ENCODE measurements around the gene GDA. TPM values are rescaled to one million over a fixed set of nuclear protein-coding genes. Genes with fewer than 3 reads are reported as not detected.

GDA gene
- total RNA-seq, 4 donors from 2014 or later: 1.2 to 89.9 (median 55.9) TPM

DNA sequence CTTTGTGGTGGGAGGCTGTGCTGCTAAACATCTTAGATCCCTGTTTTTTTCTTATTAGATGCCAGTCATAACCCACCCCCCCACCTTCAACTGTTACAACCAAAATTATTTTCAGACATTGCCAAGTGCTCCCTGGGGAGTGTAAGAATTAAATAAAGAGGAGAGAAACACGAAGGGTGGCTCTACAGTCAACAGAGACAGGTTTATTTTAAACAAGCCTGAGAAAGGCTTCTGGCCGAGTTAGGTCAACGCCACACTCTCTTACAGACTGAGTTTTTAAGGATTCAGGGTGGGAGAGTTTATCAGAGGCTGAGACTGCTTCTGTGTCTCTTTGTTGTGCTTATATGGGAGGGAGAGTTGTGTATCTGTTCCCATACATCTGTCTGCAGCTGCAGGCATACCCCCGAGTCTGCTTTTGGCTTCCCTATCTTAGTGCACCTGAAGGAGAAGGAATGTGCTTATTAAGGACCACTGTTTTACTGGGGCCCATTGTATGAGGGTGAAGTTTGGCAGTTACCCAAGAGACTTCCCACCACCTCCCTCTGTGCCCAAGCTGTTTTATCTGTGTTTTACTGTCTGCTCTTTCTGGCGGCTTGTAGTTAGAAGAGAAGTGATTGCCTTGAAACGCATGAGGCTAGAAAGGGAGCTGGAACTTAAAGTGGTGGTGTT is 11.4 kb upstream of the GDA start:
- H3K36me3 ChIP-seq: no peaks in the 10 kb centered on the region
- TF ChIP-seq POLR2AphosphoS5 (IDR thresholded peaks at IDR 0.05): no peak
- no peak for TF ChIP-seq EP300 (IDR thresholded peaks at IDR 0.05; ENCODE audit: low read depth)
- TF ChIP-seq, protein P1, sequence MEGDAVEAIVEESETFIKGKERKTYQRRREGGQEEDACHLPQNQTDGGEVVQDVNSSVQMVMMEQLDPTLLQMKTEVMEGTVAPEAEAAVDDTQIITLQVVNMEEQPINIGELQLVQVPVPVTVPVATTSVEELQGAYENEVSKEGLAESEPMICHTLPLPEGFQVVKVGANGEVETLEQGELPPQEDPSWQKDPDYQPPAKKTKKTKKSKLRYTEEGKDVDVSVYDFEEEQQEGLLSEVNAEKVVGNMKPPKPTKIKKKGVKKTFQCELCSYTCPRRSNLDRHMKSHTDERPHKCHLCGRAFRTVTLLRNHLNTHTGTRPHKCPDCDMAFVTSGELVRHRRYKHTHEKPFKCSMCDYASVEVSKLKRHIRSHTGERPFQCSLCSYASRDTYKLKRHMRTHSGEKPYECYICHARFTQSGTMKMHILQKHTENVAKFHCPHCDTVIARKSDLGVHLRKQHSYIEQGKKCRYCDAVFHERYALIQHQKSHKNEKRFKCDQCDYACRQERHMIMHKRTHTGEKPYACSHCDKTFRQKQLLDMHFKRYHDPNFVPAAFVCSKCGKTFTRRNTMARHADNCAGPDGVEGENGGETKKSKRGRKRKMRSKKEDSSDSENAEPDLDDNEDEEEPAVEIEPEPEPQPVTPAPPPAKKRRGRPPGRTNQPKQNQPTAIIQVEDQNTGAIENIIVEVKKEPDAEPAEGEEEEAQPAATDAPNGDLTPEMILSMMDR (IDR thresholded peaks at IDR 0.05): no peak
- TF ChIP-seq POLR2A (IDR thresholded peaks at IDR 0.05): no peak
- H3K4me1 ChIP-seq: peaks cover 0 to 3% (median 0%) of the 10 kb centered on the region in 4 donors
- no peaks in the 10 kb centered on the region for H3K27me3 ChIP-seq
- intact Hi-C loops (cut with DNase I; ENCODE audit: low total_unique reads): no loop called here
- no peak for DNase-seq
- in situ Hi-C loops (cut with MboI; ENCODE audit: low pct_ligation_motif_present in 1 of 4, low pct_unique_long_range_greater_than_20kb in 1 of 4, low sequenced_read_pairs in 3 of 4): no loop called here
- no peak overlapping the region for H3K4me3 ChIP-seq
- H3K9me3 ChIP-seq: no peaks in the 10 kb centered on the region
- H3K27ac ChIP-seq: no peak overlapping the region
- 86 to 96% methylated on average over 6 of the region's 6 CpGs for WGBS, 2 donors (ENCODE audit: low coverage in 1 of 2)

- Histone ChIP-seq H3K27ac (no peak overlapping the region), H3K4me3 (no peak overlapping the region), H3K4me1 (peaks cover 0 to 3% (median 0%) of the 10 kb centered on the region in 4 donors), H3K27me3 (no peaks in the 10 kb centered on the region), H3K9me3 (no peaks in the 10 kb centered on the region), H3K36me3 (no peaks in the 10 kb centered on the region)
- WGBS, 2 donors (ENCODE audit: low coverage in 1 of 2): 79 to 85% methylated on average over 2 of the region's 2 CpGs
- in situ Hi-C loops (cut with MboI; ENCODE audit: low pct_ligation_motif_present in 1 of 4, low pct_unique_long_range_greater_than_20kb in 1 of 4, low sequenced_read_pairs in 3 of 4) (no loop called here), intact Hi-C loops (cut with DNase I; ENCODE audit: low total_unique reads) (no loop called here)
- DNase-seq: no peak
- TF ChIP-seq, protein P1 (IDR thresholded peaks at IDR 0.05): no peak
- no peak for TF ChIP-seq POLR2AphosphoS5 (IDR thresholded peaks at IDR 0.05)
- no peak for TF ChIP-seq EP300 (IDR thresholded peaks at IDR 0.05; ENCODE audit: low read depth)
- no peak for TF ChIP-seq POLR2A (IDR thresholded peaks at IDR 0.05)
Observed at GRCh38 chr9:72139226-72139625, 10.0 kb upstream of the GDA start.

GRCh38 chr9:72140586-72140985 is 8.7 kb upstream of the GDA start:
- Histone ChIP-seq H3K36me3 (no peaks in the 10 kb centered on the region), H3K27ac (no peak overlapping the region), H3K9me3 (no peaks in the 10 kb centered on the region), H3K4me3 (no peak overlapping the region), H3K27me3 (no peaks in the 10 kb centered on the region), H3K4me1 (peaks cover 0 to 3% (median 0%) of the 10 kb centered on the region in 4 donors)
- in situ Hi-C loops (cut with MboI; ENCODE audit: low pct_ligation_motif_present in 1 of 4, low pct_unique_long_range_greater_than_20kb in 1 of 4, low sequenced_read_pairs in 3 of 4) (no loop called here), intact Hi-C loops (cut with DNase I; ENCODE audit: low total_unique reads) (no loop called here)
- TF ChIP-seq POLR2A (IDR thresholded peaks at IDR 0.05) (no peak), POLR2AphosphoS5 (IDR thresholded peaks at IDR 0.05) (no peak), EP300 (IDR thresholded peaks at IDR 0.05; ENCODE audit: low read depth) (no peak)
- TF ChIP-seq, protein P1 (IDR thresholded peaks at IDR 0.05): no peak
- WGBS, 2 donors (ENCODE audit: low coverage in 1 of 2): 69 to 71% methylated on average over 2 to 4 of the region's 4 CpGs
- DNase-seq: no peak

- 85 to 93% methylated on average over 3 of the region's 3 CpGs for WGBS, 2 donors (ENCODE audit: low coverage in 1 of 2)
- no peak overlapping the region for H3K27ac ChIP-seq
- TF ChIP-seq POLR2A (IDR thresholded peaks at IDR 0.05) (no peak), EP300 (IDR thresholded peaks at IDR 0.05; ENCODE audit: low read depth) (no peak), POLR2AphosphoS5 (IDR thresholded peaks at IDR 0.05) (no peak)
- TF ChIP-seq, protein P1 (IDR thresholded peaks at IDR 0.05): no peak
- in situ Hi-C loops (cut with MboI; ENCODE audit: low pct_ligation_motif_present in 1 of 4, low pct_unique_long_range_greater_than_20kb in 1 of 4, low sequenced_read_pairs in 3 of 4): no loop called here
- H3K36me3 ChIP-seq: no peaks in the 10 kb centered on the region
- intact Hi-C loops (cut with DNase I; ENCODE audit: low total_unique reads): no loop called here
- DNase-seq: no peak
- H3K9me3 ChIP-seq: no peaks in the 10 kb centered on the region
- peaks cover 0 to 3% (median 0%) of the 10 kb centered on the region in 4 donors for H3K4me1 ChIP-seq
- H3K27me3 ChIP-seq: no peaks in the 10 kb centered on the region
- no peak overlapping the region for H3K4me3 ChIP-seq
Observed at GRCh38 chr9:72141484-72141883, 7.8 kb upstream of the GDA start.

Measured in transverse colon (tissue), 4 donors.